HCT116 (cell line): ENCODE measurements around the gene KLK8. TPM values are rescaled to one million over a fixed set of nuclear protein-coding genes. Genes with fewer than 3 reads are reported as not detected.
A peak's percentile ranks its signal among the peaks of the same experiment; 100 is the strongest.

ENCODE experiments used
- ATAC-seq: fragments of 200-7000 bp; cut with Tn5 transposase; 2 replicates; pipeline ENCODE4 v1.9.1; 2020; ENCODE audit warnings: mild to moderate bottlenecking, moderate library complexity
- BruUV-seq: library from RNA; stranded (reverse); fragments of 400-500 nt; replicated peaks from 2 replicates; lab custom pipeline; 2021; lab: Mats Ljungman, UMichigan
- CTCF ChIA-PET: fragments of 300-600 bp; sonication (Branson Sonifier 250); formaldehyde crosslinking; loops from one replicate; lab custom pipeline; 2021; ENCODE audit warnings: antibody characterized with exemption; lab: Charles Lee
- POLR2A ChIA-PET: fragments of 300-600, 350-600 bp; sonication (Branson Sonifier 250); formaldehyde crosslinking; loops from one replicate; lab custom pipeline; 2021; ENCODE audit warnings: antibody characterized with exemption; lab: Charles Lee
- RAD21 ChIA-PET, 2 experiments: fragments of 300-600 bp; sonication (Branson Sonifier 250); formaldehyde crosslinking; loops; one replicate each; lab custom pipeline; 2023; ENCODE audit warnings: low total read pairs in 2 of 2; ENCODE audit not compliant: uncharacterized antibody in 2 of 2, unreplicated experiment in 2 of 2, low non-redundant PET in 1 of 2; lab: Charles Lee
- DNase-seq: peaks from one replicate; pipeline ENCODE4 v3.0.0-alpha.2; 2010; ENCODE audit warnings: low read depth, low spot score
- H2AFZ ChIP-seq: fragments of 200-600 bp; shearing (Covaris generic), sonication (generic); 2 replicates; pipeline ENCODE4 v1.6.1; 2017; ENCODE audit warnings: low read depth, mixed run types, mixed read lengths, antibody characterized with exemption, low read length; ENCODE audit not compliant: poor library complexity, severe bottlenecking
- H3K27ac ChIP-seq: 2 replicates; pipeline ENCODE4 v1.5.1; 2012; ENCODE audit warnings: low read depth, low read length
- H3K27me3 ChIP-seq: fragments of 200-600 bp; sonication (generic); 2 replicates; pipeline ENCODE4 v1.6.1; 2016; ENCODE audit warnings: mixed run types, low read length, mixed read lengths; ENCODE audit not compliant: insufficient read depth
- H3K36me3 ChIP-seq, 2 experiments: fragments of 200-500 bp in 1 of 2; fragments of 200-600 bp in 1 of 2; sonication (Bioruptor generic) in 1 of 2; sonication (generic) in 1 of 2; 2 replicates each; pipeline versions ENCODE4 v1.5.1 to v1.6.1; 2014 to 2016; ENCODE audit warnings: low read length in 2 of 2, inconsistent platforms in 1 of 2, mixed read lengths in 1 of 2, mixed run types in 1 of 2; ENCODE audit not compliant: insufficient read depth in 2 of 2, control insufficient read depth in 1 of 2
- H3K4me1 ChIP-seq, 2 experiments: fragments of 200-600 bp in 1 of 2; sonication (generic) in 1 of 2; 2 replicates each; pipeline versions ENCODE4 v1.5.1 to v1.6.1; 2012 to 2017; ENCODE audit warnings: low read length in 2 of 2, inconsistent platforms in 1 of 2, mild to moderate bottlenecking in 1 of 2, mixed read lengths in 1 of 2, mixed run types in 1 of 2, moderate library complexity in 1 of 2; ENCODE audit not compliant: insufficient read depth in 2 of 2, control insufficient read depth in 1 of 2
- H3K4me2 ChIP-seq: fragments of 200-600 bp; sonication (generic); 2 replicates; pipeline ENCODE4 v1.6.1; 2017; ENCODE audit warnings: mixed run types, low read length, mixed read lengths
- H3K4me3 ChIP-seq, 2 experiments: fragments of 200-600 bp in 1 of 2; sonication (generic) in 1 of 2; replicated peaks in 1 of 2; 2 replicates each; pipeline ENCODE4 v1.5.1; 2011 to 2016; ENCODE audit warnings: low read length in 2 of 2, control low read depth in 1 of 2, low read depth in 1 of 2, mild to moderate bottlenecking in 1 of 2, mixed read lengths in 1 of 2, mixed run types in 1 of 2
- H3K79me2 ChIP-seq: fragments of 200-600 bp; sonication (generic); 2 replicates; pipeline ENCODE4 v1.6.1; 2017; ENCODE audit warnings: mild to moderate bottlenecking, mixed run types, low read length, moderate library complexity, mixed read lengths; ENCODE audit not compliant: insufficient read depth
- H3K9ac ChIP-seq: fragments of 200-600 bp; sonication (generic); 2 replicates; pipeline ENCODE4 v1.6.1; 2016; ENCODE audit warnings: low read length, mixed read lengths
- H3K9me2 ChIP-seq: fragments of 200-600 bp; sonication (generic), shearing (Covaris generic); 2 replicates; pipeline ENCODE4 v1.6.1; 2017; ENCODE audit warnings: mixed run types, mild to moderate bottlenecking, moderate library complexity; ENCODE audit not compliant: insufficient read depth
- H3K9me3 ChIP-seq, 2 experiments: fragments of 200-500 bp in 1 of 2; fragments of 200-600 bp in 1 of 2; sonication (Bioruptor generic) in 1 of 2; sonication (generic) in 1 of 2; 2 replicates each; pipeline ENCODE4 v1.6.1; 2014 to 2017; ENCODE audit warnings: low read length in 2 of 2, mixed read lengths in 2 of 2, inconsistent platforms in 1 of 2, low read depth in 1 of 2, mild to moderate bottlenecking in 1 of 2, mixed run types in 1 of 2, moderate library complexity in 1 of 2; ENCODE audit not compliant: control insufficient read depth in 1 of 2, insufficient read depth in 1 of 2
- H4K20me1 ChIP-seq: fragments of 200-600 bp; sonication (generic), shearing (Covaris generic); 2 replicates; pipeline ENCODE4 v1.6.1; 2017; ENCODE audit warnings: mixed run types, mild to moderate bottlenecking, moderate library complexity; ENCODE audit not compliant: insufficient read depth
- CBX3 ChIP-seq: IDR thresholded peaks from 2 replicates; pipeline ENCODE4 v1.6.1; 2012; ENCODE audit warnings: low read depth
- EGR1 ChIP-seq: IDR thresholded peaks from 2 replicates; pipeline ENCODE4 v1.6.1; 2012; ENCODE audit warnings: low read depth
- FOSL1 ChIP-seq: IDR thresholded peaks from 2 replicates; pipeline ENCODE4 v1.6.1; 2012; ENCODE audit warnings: low read depth
- JUND ChIP-seq: IDR thresholded peaks from 2 replicates; pipeline ENCODE4 v1.6.1; 2012
- MAX ChIP-seq: IDR thresholded peaks from 2 replicates; pipeline ENCODE4 v1.6.1; 2012
- POLR2AphosphoS5 ChIP-seq: IDR thresholded peaks from 2 replicates; pipeline ENCODE4 v1.6.1; 2011; ENCODE audit warnings: mild to moderate bottlenecking, low read depth, low read length, moderate library complexity
- SP1 ChIP-seq: IDR thresholded peaks from 2 replicates; pipeline ENCODE4 v1.6.1; 2012; ENCODE audit warnings: low read depth
- TCF7L2 ChIP-seq: IDR thresholded peaks from 2 replicates; pipeline ENCODE4 v1.7.0; 2011; ENCODE audit warnings: borderline replicate concordance, inconsistent platforms; ENCODE audit not compliant: insufficient read depth, insufficient read length; ENCODE audit errors: extremely low read depth
- YY1 ChIP-seq: IDR thresholded peaks from 2 replicates; pipeline ENCODE4 v1.6.1; 2011; ENCODE audit warnings: low read length, low read depth, moderate library complexity, mild to moderate bottlenecking; ENCODE audit not compliant: insufficient replicate concordance; ENCODE audit errors: extremely low read depth
- ZNF274 ChIP-seq: fragments of 200-500 bp; sonication (Bioruptor generic); IDR thresholded peaks from 2 replicates; pipeline ENCODE4 v1.6.1; 2014; ENCODE audit warnings: mild to moderate bottlenecking, low read depth, low read length, inconsistent platforms
- intact Hi-C: fragments of 100-400 bp; cut with micrococcal nuclease; formaldehyde crosslinking; loops from 2 replicates; pipeline ENCODE4 v1.10.0; 2022
- total RNA-seq: library from RNA; stranded (reverse); gene quantifications from one replicate; pipeline ENCODE4 v1.2.1, GENCODE V29; 2021; ENCODE audit not compliant: unreplicated experiment

The KLK8 gene
- total RNA-seq, 1 experiment from 2014 or later = 92.8 TPM

- Histone ChIP-seq H3K4me3 (peak within 1 kb of the TSS; percentile 37 to 53), H3K9me3 (no peaks in the 10 kb centered on the region), H3K27me3 (no peaks in the 10 kb centered on the region), H3K4me2 (peak within 1 kb of the TSS; percentile 71)
- peak; percentile 76 for DNase-seq
- RAD21 ChIA-PET = interaction anchor here (0.9 kb wide), 2 partner anchors 38 kb away, joined by 3 to 4 read pairs; no protein-coding TSS in a partner anchor
- no peak for TF ChIP-seq TCF7L2
- TF ChIP-seq ZNF274 = no peak
- TF ChIP-seq POLR2AphosphoS5 = peak; percentile 73
- TF ChIP-seq FOSL1 = peak; percentile 83
- peak; percentile 90 for TF ChIP-seq CBX3
- peak; percentile 66 for TF ChIP-seq YY1
- peak; percentile 89 for TF ChIP-seq JUND
- TF ChIP-seq SP1 = peak; percentile 86
- TF ChIP-seq MAX = peak; percentile 84
- TF ChIP-seq EGR1 = peak; percentile 35
- TF ChIP-seq, all 23 proteins: peak for 8
- ChIA-PET POLR2A (interaction anchor here (0.5 to 1.4 kb wide), 5 partner anchors 32 to 68 kb away, joined by 3 to 8 read pairs (median 3); partner anchors contain the start of gene KLK8), CTCF (interaction anchor here (1.0 kb wide), 1 partner anchor 47 kb away, joined by 3 read pairs; no protein-coding TSS in a partner anchor)
- H2AFZ ChIP-seq = peak within 1 kb of the TSS; percentile 55
- H3K9ac ChIP-seq = peak within 1 kb of the TSS; percentile 65
- H4K20me1 ChIP-seq = no peaks in the 10 kb centered on the region
- ATAC-seq = peak; percentile 91
- no TSS peak for BruUV-seq
- peaks cover 42 to 86% of the 10 kb centered on the region in 2 experiments for H3K4me1 ChIP-seq
- H3K9me2 ChIP-seq = no peaks in the 10 kb centered on the region
- no peaks in the 10 kb centered on the region for H3K79me2 ChIP-seq
- H3K27ac ChIP-seq = peak within 1 kb of the TSS; percentile 95
- intact Hi-C loops = loop anchor here (2.0 to 5.0 kb wide), 3 partner anchors 33 to 47 kb away; partner anchors contain the start of gene KLK8
- no peaks in the 10 kb centered on the region for H3K36me3 ChIP-seq
Measured at GRCh38 chr19:50969413-50969760, 32.0 kb downstream of the KLK8 start, which contains the start of gene KLK6. Gene KLK6 (minus strand): TSS chr19:50969591. CDS start chr19:50968104, 1,487 bp downstream.
